ENCODE measurements around the gene RALGDS. TPM values are rescaled to one million over a fixed set of nuclear protein-coding genes. Genes with fewer than 3 reads are reported as not detected.
A peak's percentile ranks its signal among the peaks of the same experiment; 100 is the strongest.

The RALGDS gene
- total RNA-seq, 1 experiment from 2014 or later = 22.4 TPM

DNA sequence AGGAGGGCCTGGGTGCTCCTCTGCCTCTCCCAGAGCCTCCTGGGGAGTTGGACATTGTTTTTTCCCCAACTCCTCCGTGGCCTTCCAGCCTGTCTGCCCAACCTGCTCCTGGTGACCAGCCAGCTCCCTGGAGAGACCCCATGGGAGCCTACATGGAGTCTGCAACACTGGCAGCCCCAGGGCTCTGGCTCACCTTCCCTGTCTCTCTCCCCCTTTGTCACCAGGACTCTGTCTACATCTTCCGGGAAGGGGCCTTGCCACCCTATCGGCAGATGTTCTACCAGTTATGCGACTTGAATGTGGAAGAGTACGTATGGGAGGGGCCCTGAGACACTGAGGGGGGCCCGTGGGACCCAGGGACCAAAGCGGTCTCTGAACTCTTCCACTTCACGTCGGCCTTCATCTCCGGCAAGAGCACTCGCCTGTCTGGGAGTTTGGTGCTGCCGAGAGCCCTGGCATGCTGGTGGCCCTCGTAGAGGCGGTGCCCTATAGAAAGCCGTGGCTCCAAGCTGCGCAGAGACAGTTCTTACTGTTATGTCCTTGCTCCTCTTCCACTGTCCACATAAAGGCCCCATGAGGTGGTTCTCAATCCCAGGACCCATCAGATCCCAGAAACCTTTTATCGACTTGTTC, 65.1 kb downstream of the RALGDS start:
- DNase-seq (ENCODE audit: low read depth, low spot score) = no peak
- in situ Hi-C loops (cut with HindIII; ENCODE audit: low pct_unique_long_range_greater_than_20kb, low sequenced_read_pairs) = no loop called here

DNA sequence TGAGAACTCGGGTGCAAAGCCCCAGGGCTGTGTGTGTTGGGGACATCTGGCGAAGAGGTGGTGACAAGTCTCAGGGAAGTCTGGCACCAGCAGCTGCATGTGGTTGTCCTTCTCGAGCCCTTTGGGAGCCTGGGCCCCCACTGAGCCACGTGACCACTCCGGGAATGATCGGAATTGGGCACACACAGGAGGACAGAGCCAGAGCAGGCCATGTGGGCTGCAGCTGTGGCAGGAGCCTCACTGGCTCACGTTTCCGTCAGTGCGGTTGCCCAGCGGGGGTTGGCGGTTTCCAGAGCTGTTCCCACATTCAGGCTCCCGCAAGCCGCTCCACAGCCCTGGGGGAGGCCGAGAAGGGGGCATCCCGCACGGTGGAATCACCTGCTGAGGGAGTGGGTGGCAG, 66.1 kb downstream of the RALGDS start:
- in situ Hi-C loops (cut with HindIII; ENCODE audit: low pct_unique_long_range_greater_than_20kb, low sequenced_read_pairs) = no loop called here

DNA sequence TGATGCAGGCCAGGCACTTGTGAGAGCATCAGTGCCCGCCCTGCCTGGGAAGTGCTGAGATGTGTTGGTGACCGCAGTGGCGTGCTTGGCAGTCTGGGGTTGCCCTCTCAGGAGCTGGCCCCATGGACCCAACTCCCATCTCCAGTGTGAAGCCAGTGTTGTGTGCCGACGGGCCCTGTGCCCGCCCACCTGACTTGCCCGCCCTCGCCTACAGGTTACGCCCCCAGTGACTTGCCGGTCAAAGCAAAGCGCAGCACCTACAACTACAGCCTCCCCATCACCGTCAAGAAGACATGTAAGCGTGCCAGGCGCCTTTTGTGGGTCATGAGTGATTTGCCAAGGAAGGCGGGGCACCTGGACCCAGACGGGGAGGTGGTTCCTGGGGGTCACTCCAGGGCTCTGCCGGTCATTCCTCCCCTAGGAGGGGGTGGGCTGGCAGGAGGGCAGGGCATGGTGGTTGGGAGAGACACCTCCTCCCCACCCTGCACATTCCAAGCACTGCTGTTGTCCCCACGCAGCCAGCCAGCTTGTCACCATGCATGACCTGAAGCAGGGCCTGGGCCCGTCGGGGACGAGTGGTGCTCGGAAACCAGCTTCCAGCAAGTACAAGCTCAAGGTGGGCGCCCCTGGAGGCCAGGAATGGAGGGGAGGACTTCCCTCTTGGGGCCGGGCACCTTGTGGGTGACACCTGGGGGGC, 66.7 kb downstream of the RALGDS start:
- in situ Hi-C loops (cut with HindIII; ENCODE audit: low pct_unique_long_range_greater_than_20kb, low sequenced_read_pairs) = no loop called here
- no peak for DNase-seq (ENCODE audit: low read depth, low spot score)

More for the DNA sequence above, 66.1 kb downstream of the RALGDS start:
- DNase-seq (ENCODE audit: low read depth, low spot score) = no peak

DNA sequence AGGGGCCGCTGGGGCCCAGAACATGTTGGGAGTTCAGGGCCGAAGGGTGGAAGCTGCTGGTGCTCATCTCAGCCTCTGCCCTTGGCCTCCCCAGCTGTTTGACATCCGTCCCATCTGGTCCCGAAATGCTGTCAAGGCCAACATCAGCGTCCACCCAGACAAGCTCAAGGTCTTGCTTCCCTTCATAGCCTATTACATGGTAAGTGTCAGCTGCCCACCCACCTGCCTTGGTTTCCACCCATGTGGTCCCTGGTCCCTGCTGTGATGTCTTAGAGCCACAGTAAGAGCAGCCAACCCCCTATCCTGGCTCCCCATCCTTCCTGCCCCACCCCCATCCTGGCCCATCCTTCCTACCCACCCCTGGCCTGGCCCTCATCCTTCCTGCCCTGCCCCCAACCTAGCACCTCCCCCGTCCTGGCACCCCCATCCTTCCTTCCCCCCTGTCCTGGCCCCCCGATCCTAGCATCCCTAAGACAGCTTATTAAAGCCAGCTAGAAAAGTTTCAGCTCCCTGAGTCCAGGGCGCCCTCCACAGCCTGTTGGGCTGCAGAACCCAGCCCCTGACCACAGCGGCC, 69.0 kb downstream of the RALGDS start:
- DNase-seq (ENCODE audit: low read depth, low spot score) = no peak
- in situ Hi-C loops (cut with HindIII; ENCODE audit: low pct_unique_long_range_greater_than_20kb, low sequenced_read_pairs) = no loop called here

DNA sequence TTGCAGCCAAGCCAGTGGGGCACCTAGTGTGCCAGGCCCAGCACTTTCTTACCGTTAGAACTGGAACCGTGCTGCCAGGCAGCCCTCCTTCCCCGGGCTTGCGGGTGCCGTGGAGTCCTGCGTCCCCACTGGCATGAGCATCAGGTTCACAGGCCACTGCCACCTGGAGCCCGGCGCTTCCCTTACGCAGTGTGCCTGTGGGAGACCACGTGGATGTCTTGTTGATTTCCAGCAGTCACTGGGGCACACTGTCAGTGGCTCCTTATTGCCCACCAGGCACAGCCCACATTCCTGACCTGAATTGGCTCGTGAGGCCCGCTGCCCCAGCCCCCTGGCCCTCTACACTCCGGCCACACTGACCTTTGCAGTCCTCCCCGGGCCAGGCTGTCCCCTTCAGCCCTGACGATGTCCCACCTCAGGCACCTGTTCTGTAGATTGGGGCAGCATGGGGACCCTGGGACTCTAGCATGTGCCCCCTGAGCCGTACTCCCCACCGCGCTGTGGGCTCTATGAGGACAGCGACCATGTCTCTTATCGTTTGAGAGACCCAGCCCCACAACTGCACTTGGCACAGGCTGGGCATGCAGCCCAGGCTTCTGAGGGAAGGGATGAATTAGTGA, 69.6 kb downstream of the RALGDS start:
- DNase-seq (ENCODE audit: low read depth, low spot score) = no peak
- in situ Hi-C loops (cut with HindIII; ENCODE audit: low pct_unique_long_range_greater_than_20kb, low sequenced_read_pairs) = no loop called here

DNA sequence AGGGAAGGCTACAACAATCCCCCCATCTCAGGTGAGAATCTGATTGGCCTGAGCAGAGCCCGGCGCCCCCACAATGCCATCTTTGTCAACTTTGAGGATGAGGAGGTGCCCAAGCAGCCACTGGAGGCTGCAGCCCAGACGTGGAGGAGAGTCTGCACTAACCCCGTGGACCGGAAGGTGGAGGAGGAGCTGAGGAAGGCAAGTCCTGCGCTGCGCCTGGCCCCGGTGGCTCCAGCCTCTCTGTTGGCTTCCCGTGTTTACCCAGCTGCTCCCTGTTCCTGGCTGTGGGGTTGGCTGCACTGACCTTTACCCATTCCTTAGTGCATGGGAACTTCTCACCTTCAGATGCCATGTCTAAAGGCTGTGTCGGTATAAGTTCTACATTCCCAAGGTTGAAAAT, 70.3 kb downstream of the RALGDS start:
- no peak for DNase-seq (ENCODE audit: low read depth, low spot score)
- in situ Hi-C loops (cut with HindIII; ENCODE audit: low pct_unique_long_range_greater_than_20kb, low sequenced_read_pairs) = no loop called here

DNA sequence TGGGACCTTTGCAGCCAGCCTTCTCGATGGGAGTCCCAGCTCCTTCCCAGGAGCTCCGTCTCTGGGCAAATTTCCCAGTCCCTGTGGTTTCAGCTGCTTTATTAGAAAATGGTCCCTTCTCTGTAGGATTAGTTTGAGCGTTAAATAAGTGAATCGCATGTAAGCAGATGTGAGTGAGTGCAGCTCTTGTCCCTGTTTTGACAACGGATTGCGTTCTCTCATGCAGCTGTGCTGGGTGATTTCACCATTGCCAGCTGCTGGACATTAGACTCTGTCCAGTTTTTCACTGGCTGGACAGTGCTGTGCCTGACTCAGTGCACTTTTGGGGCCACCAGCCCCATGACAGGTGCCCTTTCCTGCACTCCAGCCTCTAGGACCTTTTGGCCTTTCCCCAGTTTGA, 70.9 kb downstream of the RALGDS start:
- in situ Hi-C loops (cut with HindIII; ENCODE audit: low pct_unique_long_range_greater_than_20kb, low sequenced_read_pairs) = no loop called here

DNA sequence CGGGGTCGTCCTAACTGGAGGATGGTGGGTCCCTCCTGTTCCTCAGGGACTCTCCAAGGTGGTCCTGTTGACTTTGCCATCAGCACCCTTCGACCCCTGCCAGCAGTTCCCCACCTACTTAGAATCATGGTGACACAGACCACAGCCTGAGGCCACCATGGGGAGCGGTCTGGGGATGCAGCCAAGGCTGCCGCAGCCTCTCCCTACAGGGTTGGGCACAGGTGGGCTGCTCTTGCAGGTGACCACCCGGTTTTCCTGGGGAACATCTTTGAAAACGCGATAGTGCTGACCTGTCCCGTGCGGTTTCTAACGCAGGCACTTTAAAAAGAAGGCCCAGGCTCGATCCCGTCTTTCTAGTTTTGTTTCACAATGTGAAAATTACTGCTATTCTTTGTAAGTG, 72.0 kb downstream of the RALGDS start:
- in situ Hi-C loops (cut with HindIII; ENCODE audit: low pct_unique_long_range_greater_than_20kb, low sequenced_read_pairs) = no loop called here
- no peak for DNase-seq (ENCODE audit: low read depth, low spot score)

More for the DNA sequence above, 70.9 kb downstream of the RALGDS start:
- DNase-seq (ENCODE audit: low read depth, low spot score) = no peak

DNA sequence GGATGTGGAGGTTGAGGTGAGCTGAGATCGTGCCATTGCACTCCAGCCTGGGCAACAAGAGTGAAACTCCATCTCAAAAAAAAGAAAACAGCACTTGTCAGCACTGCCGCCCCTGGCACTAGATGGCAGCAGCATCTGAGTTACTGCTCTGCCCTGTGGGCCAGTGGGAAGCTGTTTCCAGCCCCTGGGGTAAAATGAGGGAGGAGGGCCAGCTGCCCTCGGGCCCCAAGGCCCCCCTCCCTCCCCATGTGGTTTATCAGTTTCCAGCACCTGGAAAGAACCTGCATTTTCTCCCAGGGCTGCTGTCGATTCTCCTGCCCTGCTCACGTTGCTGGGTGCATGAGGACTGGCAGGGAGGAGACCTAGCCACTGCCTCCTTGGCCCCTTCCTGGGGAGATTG, 72.4 kb downstream of the RALGDS start:
- in situ Hi-C loops (cut with HindIII; ENCODE audit: low pct_unique_long_range_greater_than_20kb, low sequenced_read_pairs) = no loop called here
- DNase-seq (ENCODE audit: low read depth, low spot score) = peak; percentile 55

Small RNA genes lying within 50 kb of the gene (small RNA-seq; reads per million reads assigned to genes)
- 0 reads per million in 2 experiments for gene MIR6877

Other genes with a start within 250 kb of the RALGDS start
- gene AK8, start 243.0 kb downstream of the RALGDS start, total RNA-seq (2014; rRNA removed; shearing (Covaris generic)) = 0.21 TPM in 1 of 2 replicates, not detected in the other
- 3.4 and 4.7 TPM in 2 replicates for gene SPACA9, start 242.3 kb downstream of the RALGDS start, total RNA-seq (2014; rRNA removed; shearing (Covaris generic))
- gene TSC1, start 176.6 kb downstream of the RALGDS start, total RNA-seq (2014; rRNA removed; shearing (Covaris generic)) = 38.0 and 45.6 TPM in 2 replicates
- 0.05 and 0.74 TPM in 2 replicates for gene GFI1B, start 142.5 kb downstream of the RALGDS start, total RNA-seq (2014; rRNA removed; shearing (Covaris generic))
- gene GTF3C5, start 90.2 kb downstream of the RALGDS start, total RNA-seq (2014; rRNA removed; shearing (Covaris generic)) = 58.8 and 64.3 TPM in 2 replicates
- 0.11 TPM in 1 of 2 replicates, not detected in the other for gene CEL, start 59.3 kb downstream of the RALGDS start, total RNA-seq (2014; rRNA removed; shearing (Covaris generic))
- gene GBGT1, start 42.7 kb upstream of the RALGDS start, total RNA-seq (2014; rRNA removed; shearing (Covaris generic)) = not detected in 2 replicates
- gene OBP2B, start 88.0 kb upstream of the RALGDS start, total RNA-seq (2014; rRNA removed; shearing (Covaris generic)) = not detected in 2 replicates
- not detected in 2 replicates for gene ABO, start 154.0 kb upstream of the RALGDS start, total RNA-seq (2014; rRNA removed; shearing (Covaris generic))
- 28.7 and 32.3 TPM in 2 replicates for gene SURF6, start 214.9 kb upstream of the RALGDS start, total RNA-seq (2014; rRNA removed; shearing (Covaris generic))
- 19.3 and 20.5 TPM in 2 replicates for gene MED22, start 226.9 kb upstream of the RALGDS start, total RNA-seq (2014; rRNA removed; shearing (Covaris generic))
- 2,381 and 2,529 TPM in 2 replicates for gene RPL7A, start 227.0 kb upstream of the RALGDS start, total RNA-seq (2014; rRNA removed; shearing (Covaris generic))
- gene SURF1, start 235.2 kb upstream of the RALGDS start, total RNA-seq (2014; rRNA removed; shearing (Covaris generic)) = 50.3 and 64.2 TPM in 2 replicates
- gene SURF2, start 235.3 kb upstream of the RALGDS start, total RNA-seq (2014; rRNA removed; shearing (Covaris generic)) = 35.8 and 39.3 TPM in 2 replicates

Data from SK-MEL-5 (cell line).